Stimulated activated CD4-positive, alpha-beta T cell treated with anti-CD3 and anti-CD28 coated beads, TNF-alpha, amount 100 ng/mL, for 1 hour (primary cell): ENCODE results near the gene IKBIP.
"Not testable (repeated sequence)": the region's sequence is repeated elsewhere in the genome, so short reads cannot be mapped to it uniquely, and the experiment has no call there.

Experiments used
- DNase-seq, 3 donors: peaks; one replicate each; pipeline ENCODE4 v3.0.0-alpha.2; 2020; ENCODE audit warnings: low read depth in 3 of 3, low spot score in 1 of 3

IKBIP gene

GRCh38 chr12:98578392-98578791, 66.2 kb downstream of the IKBIP start:
- no peak for DNase-seq

GRCh38 chr12:98576795-98577194, 67.8 kb downstream of the IKBIP start:
- not testable (repeated sequence) for DNase-seq

GRCh38 chr12:98575013-98575412, 69.6 kb downstream of the IKBIP start:
- no peak for DNase-seq
